Measurements from ENCODE around the gene AMFR. TPM values are rescaled to one million over a fixed set of nuclear protein-coding genes. Genes with fewer than 3 reads are reported as not detected.

AMFR gene
- total RNA-seq, 1 donor from 2014 or later: 65.2 TPM

DNA sequence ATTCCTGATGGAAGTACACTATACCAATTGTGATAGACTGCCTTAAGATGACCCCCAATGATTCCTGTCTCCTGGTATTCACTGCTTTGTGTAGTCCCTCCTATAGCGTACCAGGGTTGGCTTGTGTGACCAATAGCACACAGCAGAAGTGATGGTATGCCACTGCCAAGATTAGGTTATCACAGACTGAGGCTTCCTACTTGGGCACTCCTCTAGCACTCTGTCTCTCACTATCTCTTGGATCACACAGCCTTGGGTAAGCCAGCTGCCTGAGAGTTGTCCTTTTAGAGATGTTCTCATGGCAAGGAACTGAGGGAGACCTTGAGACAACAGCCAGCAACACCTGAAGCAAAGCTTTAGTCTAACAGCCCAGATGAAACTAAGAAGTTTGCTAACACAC, 12.7 kb upstream of the AMFR start:
- H3K9me3 ChIP-seq (replicated peaks): no peaks in the 10 kb centered on the region
- H3K27me3 ChIP-seq (ENCODE audit: low read depth): no peaks in the 10 kb centered on the region
- intact Hi-C loops (cut with micrococcal nuclease): no loop called here
- TF ChIP-seq, protein P1, sequence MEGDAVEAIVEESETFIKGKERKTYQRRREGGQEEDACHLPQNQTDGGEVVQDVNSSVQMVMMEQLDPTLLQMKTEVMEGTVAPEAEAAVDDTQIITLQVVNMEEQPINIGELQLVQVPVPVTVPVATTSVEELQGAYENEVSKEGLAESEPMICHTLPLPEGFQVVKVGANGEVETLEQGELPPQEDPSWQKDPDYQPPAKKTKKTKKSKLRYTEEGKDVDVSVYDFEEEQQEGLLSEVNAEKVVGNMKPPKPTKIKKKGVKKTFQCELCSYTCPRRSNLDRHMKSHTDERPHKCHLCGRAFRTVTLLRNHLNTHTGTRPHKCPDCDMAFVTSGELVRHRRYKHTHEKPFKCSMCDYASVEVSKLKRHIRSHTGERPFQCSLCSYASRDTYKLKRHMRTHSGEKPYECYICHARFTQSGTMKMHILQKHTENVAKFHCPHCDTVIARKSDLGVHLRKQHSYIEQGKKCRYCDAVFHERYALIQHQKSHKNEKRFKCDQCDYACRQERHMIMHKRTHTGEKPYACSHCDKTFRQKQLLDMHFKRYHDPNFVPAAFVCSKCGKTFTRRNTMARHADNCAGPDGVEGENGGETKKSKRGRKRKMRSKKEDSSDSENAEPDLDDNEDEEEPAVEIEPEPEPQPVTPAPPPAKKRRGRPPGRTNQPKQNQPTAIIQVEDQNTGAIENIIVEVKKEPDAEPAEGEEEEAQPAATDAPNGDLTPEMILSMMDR (IDR thresholded peaks at IDR 0.05; ENCODE audit: borderline replicate concordance): no peak
- H3K27ac ChIP-seq (replicated peaks): no peak overlapping the region
- H3K4me1 ChIP-seq: peaks cover 4% of the 10 kb centered on the region
- H3K36me3 ChIP-seq: peaks cover 73% of the 10 kb centered on the region
- no peak overlapping the region for H3K4me3 ChIP-seq
- DNase-seq: no peak

DNA sequence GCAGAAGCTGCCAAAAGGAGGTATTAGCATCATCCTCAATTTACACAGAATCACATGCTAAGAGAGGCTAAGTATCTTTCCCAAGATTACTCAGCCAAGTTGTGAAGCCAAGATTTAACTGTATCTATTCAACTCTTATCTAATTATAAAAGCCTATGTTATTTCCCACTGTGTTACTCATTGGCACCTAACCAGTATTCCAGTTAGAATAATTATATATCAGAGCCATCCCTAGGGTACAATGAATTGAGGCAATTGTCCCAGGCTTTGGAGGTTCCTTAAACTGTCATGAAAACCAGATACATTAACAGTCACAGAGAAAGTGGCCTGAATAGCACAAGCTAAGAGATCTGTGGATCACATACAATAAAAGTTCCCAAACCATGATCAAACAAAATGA, 10.9 kb upstream of the AMFR start:
- peaks cover 4% of the 10 kb centered on the region for H3K4me1 ChIP-seq
- TF ChIP-seq, protein P1 (IDR thresholded peaks at IDR 0.05; ENCODE audit: borderline replicate concordance): no peak
- no peak overlapping the region for H3K4me3 ChIP-seq
- no peaks in the 10 kb centered on the region for H3K9me3 ChIP-seq (replicated peaks)
- DNase-seq: no peak
- intact Hi-C loops (cut with micrococcal nuclease): no loop called here
- peaks cover 72% of the 10 kb centered on the region for H3K36me3 ChIP-seq
- H3K27me3 ChIP-seq (ENCODE audit: low read depth): no peaks in the 10 kb centered on the region
- no peak overlapping the region for H3K27ac ChIP-seq (replicated peaks)

DNA sequence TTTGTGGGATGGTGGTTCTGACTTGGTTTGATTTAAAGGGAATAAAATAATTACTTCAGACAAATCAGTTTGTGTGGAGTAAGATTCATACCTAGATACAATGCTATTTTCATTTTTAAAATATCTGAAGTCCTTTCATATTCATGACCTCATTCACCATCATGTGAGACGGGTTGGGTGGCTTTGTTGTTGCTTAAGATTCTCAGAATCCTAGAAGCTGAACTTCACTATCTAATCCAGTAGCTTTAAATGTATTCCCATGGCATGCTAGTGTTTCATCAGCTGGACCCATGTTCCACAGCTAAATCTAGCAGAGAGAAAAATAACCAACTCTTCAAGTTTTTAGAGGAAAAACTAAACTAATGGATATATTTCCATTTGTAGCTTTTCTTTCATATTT, 2.7 kb upstream of the AMFR start:
- H3K36me3 ChIP-seq: peaks cover 31% of the 10 kb centered on the region
- TF ChIP-seq, protein P1 (IDR thresholded peaks at IDR 0.05; ENCODE audit: borderline replicate concordance): no peak
- intact Hi-C loops (cut with micrococcal nuclease): no loop called here
- no peaks in the 10 kb centered on the region for H3K9me3 ChIP-seq (replicated peaks)
- H3K27me3 ChIP-seq (ENCODE audit: low read depth): no peaks in the 10 kb centered on the region
- no peak overlapping the region for H3K27ac ChIP-seq (replicated peaks)
- H3K4me1 ChIP-seq: peaks cover 25% of the 10 kb centered on the region
- no peak overlapping the region for H3K4me3 ChIP-seq
- DNase-seq: no peak

DNA sequence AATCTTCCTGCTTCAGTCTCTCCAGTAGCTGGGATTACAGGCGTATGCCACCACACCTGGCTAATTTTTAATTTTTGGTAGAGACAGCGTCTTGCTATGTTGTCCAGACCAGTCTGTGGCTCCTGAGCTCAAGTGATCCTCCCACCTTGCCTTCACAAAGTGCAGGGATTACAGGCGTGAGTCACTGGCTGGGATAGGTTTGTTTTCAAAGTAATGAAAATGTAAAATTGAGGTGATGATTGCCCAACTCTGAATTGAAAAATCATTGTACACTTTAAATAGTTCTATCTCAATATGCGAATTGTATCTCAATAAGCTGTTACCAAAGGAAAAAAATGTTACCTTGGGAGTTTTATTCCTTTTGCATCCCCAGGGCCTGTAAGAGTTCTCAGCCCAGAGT, 1.2 kb upstream of the AMFR start:
- Histone ChIP-seq H3K27me3 (ENCODE audit: low read depth) (no peaks in the 10 kb centered on the region), H3K4me3 (no peak overlapping the region), H3K9me3 (replicated peaks) (no peaks in the 10 kb centered on the region), H3K27ac (replicated peaks) (peak overlapping the region; percentile 88), H3K4me1 (peaks cover 40% of the 10 kb centered on the region), H3K36me3 (peaks cover 16% of the 10 kb centered on the region)
- intact Hi-C loops (cut with micrococcal nuclease): no loop called here
- no peak for DNase-seq
- TF ChIP-seq, protein P1 (IDR thresholded peaks at IDR 0.05; ENCODE audit: borderline replicate concordance): no peak

DNA sequence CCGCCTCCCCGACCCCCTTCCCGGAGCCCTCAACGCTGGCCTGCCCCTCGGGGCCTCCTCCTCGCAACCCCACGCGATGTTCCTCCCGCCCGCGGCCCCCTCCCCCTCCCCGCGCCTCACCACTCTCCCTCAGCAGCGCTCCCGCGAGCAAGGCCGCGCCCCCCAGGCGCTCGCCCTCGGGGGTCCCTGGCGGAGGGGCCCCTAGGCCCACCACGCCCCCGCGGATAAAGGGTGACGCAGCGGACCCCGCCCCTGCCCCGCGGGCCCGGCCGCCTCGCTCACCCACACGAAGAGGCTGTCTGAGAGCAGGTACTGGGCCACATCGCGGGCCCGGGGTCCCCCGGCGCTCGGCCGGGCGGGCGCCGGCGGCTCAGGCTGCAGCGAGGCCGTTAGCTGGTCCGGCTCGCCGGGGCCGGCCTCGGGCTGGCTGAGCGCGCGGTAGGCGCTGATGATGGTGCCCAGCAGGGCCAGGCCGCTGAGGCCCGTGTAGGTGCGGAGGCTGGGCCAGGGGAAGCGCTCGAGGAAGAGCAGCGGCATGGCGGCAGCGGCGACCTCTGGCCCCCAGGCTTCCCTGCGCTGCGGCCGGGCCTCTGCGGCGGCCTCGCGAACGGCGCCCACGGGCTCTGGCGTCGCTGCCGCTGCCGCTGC, 430 bp downstream of the AMFR start:
- H3K36me3 ChIP-seq: peaks cover 1% of the 10 kb centered on the region
- intact Hi-C loops (cut with micrococcal nuclease): no loop called here
- peaks cover 49% of the 10 kb centered on the region for H3K4me1 ChIP-seq
- TF ChIP-seq, protein P1 (IDR thresholded peaks at IDR 0.05; ENCODE audit: borderline replicate concordance): no peak
- peak; percentile 38 for DNase-seq
- peak overlapping the region; percentile 89 for H3K27ac ChIP-seq (replicated peaks)
- no peaks in the 10 kb centered on the region for H3K9me3 ChIP-seq (replicated peaks)
- no peaks in the 10 kb centered on the region for H3K27me3 ChIP-seq (ENCODE audit: low read depth)
- H3K4me3 ChIP-seq: peak overlapping the region; percentile 93
